Activated T-cell treated with anti-CD3 and anti-CD28 coated beads for 24 hours (primary cell): ENCODE results near the gene CTCF.

Experiments used
- DNase-seq: peaks from one replicate; pipeline ENCODE4 v3.0.0-alpha.2; 2020; ENCODE audit warnings: low read depth

CTCF gene

DNA sequence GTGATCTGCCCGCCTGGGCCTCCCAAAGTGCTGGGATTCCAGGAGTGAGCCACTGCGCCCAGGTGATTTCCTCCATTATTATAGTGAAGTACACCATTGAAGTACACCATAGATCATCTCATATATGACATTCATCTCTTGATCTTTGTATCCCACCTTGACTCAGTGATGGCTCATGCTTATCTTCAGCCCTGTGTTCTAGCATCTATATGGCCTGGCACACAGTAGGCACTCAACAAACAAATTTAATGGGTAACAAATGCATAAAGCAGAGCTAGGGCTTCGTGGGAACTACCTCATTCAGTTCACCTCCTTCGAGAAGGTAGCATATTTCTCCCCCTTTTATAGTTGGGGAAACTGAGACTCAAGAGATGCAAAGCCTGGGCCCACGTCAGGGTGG is 103.3 kb downstream of the CTCF start:
- no peak for DNase-seq

GRCh38 chr16:67666032-67666551 is 103.8 kb downstream of the CTCF start:
- DNase-seq: no peak

DNA sequence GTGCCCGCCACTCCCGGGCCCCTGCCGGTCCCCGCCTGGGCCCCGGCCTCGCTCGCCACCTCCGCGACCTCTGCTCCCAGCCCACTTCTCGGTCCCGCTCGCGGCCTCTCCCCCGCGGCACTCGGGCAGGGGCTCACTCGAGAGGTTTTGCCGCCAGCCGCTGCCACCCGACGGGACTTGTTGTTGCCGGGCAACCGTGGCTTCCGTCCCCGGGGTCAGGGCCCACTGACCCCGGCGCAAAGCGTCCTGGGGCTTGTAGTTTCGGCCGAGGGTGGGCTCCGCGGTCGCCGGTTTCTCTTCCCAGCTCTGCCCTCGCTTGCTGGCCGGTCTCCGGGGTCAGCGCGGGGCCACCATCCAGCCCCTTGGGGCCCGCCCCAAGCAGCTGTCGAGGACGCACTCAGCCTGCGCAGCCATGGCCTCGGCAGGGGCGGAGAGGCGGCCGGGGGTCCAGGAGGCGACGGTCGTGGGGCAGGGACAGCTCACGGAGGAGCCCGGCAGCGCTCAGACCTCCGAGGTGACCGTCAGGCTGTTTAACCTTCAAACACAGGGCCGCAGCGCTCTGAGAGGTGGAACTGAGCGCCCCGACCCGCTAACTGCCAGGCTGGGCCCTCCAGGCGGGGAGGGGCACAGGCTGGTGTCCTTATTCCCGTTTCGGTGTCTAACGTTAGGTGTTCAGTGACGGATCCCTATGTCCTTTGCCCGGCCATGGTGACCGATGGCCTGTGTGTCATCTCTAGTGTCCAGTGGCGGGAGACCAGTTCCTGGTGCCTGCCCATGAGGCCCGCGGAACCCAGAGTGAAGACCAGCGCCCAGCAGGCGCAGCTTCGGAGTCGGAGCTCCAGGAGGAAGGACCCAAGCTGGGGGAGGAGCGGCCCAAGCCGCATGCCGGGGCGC is 104.5 kb downstream of the CTCF start, which contains the start of the genes C16orf86 and ENKD1:
C16orf86 (plus strand) TSS at position 256 of the 894 bp plus-strand sequence; CDS start at position 413, 157 bp downstream.
ENKD1 (minus strand) TSS at position 192 of the 894 bp plus-strand sequence. CDS start 308 bp downstream, outside the sequence.
- DNase-seq: peak; percentile 68

GRCh38 chr16:67667453-67667816 is 105.1 kb downstream of the CTCF start:
- DNase-seq: no peak

GRCh38 chr16:67667817-67668494 is 105.6 kb downstream of the CTCF start:
- DNase-seq: peak; percentile 72

GRCh38 chr16:67668495-67669157 is 106.3 kb downstream of the CTCF start:
- DNase-seq: no peak

- no peak for DNase-seq
These were observed 107.3 kb downstream of the CTCF start for GRCh38 chr16:67669499-67670101.

DNA sequence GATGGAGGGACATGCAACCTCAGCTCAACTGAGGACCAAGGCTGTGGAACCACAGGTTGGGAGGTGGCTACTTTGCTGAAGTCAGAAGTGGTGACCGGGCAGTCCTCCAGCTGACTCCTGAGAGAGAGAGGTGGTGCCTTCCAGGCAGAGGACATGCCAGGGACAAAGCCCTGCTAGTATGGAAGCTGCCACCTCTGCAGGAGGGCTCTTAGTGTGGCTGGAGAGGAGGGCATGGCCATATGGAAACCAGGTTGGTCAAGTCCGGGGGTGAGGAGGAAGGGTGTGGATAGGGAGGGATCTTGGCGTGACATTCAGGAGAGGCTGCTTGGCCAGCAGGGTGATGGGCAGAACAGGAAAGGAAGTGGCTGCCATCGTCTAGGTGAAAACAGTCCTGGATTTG is 110.0 kb downstream of the CTCF start:
- DNase-seq: no peak

DNA sequence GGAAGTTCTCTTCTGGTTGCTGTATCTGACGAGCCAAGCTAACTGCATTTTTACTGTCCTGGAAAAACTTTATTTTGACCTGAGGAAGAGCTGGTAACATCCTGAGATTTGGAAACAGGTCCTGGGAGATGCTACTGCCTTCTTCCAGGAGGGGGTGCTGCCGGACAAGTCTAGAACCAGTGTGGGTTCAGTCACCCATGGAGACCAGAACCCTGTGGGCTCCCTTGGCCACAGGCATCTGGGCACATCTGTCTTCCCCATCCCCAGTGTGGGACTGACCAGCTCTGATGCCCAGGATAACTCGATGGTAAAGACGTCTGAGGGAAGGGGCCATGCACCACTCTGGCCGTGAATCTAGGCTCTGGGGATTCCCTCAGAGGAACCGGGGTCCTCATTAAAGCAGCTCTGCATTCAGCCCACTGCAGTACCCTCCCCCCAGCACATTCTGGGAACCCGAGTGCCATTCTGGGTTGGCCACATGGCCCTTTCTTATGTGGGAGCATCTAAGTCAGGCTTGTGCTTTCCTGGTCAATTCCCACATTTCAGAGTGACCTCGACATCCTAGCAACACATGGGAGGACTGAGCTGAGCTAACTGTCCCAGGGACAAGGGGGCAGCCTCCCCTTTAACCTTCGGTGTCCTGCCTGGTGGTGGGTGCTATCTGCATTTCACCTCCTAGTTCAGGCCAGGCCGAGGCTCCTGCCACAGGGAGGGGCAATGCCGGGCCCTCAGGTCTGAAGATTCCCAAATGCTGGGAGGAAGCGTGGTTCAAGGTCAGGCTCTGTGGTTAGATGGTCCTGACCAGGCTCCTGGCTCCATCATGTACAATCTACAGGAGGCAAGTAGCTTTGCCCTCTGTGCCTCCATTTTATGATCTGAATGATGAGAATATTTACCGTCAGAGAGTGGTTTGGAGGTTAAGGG is 110.7 kb downstream of the CTCF start:
- no peak for DNase-seq

GRCh38 chr16:67673712-67674580 is 111.6 kb downstream of the CTCF start:
- no peak for DNase-seq

DNA sequence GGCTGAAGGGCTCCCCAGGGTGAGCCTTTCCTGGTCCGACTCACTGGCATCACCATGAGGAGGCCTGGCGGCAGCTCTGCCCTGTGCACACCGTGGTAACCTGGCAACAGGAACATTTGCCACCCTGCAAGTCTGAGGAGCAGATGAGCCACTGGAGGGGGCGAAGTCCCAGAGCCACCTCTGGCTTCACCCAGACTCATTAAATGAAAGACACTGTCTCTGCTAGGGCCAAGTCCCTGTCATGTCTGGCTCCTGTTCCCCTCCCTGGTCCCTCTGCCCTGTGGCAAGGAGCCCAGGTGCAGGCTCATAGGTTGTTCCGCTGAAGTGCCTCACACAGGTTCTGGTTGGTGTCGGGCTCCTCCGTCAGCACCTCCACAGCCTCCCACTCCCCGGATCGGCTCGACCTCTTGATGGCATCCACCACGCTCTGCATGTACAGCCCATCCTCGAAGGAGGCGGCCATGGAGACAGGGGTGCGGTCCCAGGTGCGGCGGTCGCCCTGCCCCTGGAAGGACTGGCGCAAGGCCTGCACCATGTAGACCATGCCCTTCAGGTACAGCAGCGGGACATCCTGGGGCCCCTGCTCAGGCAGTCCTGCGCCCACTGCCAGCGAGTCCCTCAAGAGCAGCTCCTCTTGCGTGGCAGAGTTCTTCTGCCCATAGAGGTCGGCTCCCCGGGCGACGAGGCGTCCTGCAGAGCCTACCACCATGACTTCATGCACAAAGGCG is 112.7 kb downstream of the CTCF start:
- DNase-seq: no peak

GRCh38 chr16:67675579-67675935 is 113.2 kb downstream of the CTCF start:
- DNase-seq: no peak

GRCh38 chr16:67675999-67676398 is 113.7 kb downstream of the CTCF start:
- DNase-seq: no peak

- DNase-seq: no peak
These were observed 114.2 kb downstream of the CTCF start for GRCh38 chr16:67676516-67676915.

DNA sequence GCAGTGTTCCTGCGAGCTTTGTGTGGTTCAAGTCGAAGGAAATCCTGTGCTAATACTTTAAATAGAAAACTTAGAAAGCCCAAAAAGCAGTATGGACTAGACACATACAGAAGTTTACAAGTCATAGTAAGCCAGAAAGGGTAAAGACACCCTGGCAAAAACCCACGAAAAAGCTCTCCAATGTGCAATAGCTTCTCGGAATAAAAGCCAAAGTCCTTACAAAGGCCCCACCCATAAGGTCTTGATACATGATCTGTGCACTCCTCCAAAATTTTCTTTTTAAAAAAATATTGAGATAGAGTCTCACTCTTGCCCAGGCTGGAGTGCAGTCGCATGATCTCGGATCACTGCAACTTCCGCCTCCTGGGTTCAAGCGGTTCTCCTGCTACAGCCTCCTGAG is 114.6 kb downstream of the CTCF start:
- DNase-seq: no peak

- DNase-seq: no peak
These were observed 115.4 kb downstream of the CTCF start for GRCh38 chr16:67677712-67678111.

GRCh38 chr16:67678354-67679023 is 116.2 kb downstream of the CTCF start:
- no peak for DNase-seq
